Hypothalamus (tissue), 51 donors: ENCODE measurements around the gene PKLR.

Source experiments
- DNase-seq, 51 donors: peaks; one replicate each; lab custom pipeline; 2025; lab: John Stamatoyannopoulos, UW

Gene PKLR

DNA sequence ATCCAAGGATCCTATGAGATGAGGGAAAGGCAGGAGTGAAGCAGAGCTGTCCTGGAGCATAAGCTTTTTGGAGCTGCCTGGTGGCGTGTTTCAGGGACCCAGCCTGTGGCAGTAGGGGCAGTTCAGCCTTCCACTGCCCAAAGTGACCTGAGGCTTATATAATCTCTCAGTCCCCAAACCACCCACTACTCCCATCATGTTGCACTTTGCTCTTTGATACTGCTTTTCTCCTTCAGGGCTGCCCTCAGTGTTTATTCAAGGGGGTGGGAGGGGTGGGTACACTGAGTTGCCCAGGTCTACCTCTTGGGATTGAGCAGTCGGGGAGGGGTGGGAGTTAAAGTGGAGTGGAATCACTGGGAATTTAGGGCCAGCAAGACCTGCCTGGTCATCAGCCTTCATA is 14.7 kb downstream of the PKLR start:
- no peak for DNase-seq

DNA sequence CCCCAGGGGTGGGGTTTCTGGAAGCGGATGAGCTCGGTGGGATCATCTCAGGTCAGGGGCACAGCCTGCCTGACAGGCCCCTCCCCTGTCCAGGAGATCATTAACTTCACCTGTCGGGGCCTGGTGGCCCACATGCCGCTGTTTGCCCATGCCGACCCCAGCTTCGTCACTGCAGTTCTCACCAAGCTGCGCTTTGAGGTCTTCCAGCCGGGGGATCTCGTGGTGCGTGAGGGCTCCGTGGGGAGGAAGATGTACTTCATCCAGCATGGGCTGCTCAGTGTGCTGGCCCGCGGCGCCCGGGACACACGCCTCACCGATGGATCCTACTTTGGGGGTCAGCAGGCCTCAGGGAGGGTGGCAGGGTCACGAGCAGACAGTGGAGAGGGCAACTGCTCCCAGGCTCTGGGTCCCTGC is 15.6 kb downstream of the PKLR start:
- no peak for DNase-seq

DNA sequence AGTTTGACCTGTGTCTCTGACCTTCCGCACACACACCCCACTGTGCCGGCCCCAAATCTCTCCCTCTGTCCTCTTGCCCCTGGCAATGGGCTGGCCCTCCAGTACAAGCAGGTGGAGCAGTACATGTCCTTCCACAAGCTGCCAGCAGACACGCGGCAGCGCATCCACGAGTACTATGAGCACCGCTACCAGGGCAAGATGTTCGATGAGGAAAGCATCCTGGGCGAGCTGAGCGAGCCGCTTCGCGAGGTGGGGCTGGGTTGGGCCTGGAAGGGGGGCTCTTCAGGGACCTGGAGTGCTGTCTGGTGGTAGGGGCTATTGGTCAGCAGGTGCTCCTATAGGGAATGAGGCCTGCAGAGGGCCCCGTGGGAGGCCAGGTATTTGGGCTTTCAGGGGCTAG is 16.2 kb downstream of the PKLR start:
- DNase-seq = no peak

DNA sequence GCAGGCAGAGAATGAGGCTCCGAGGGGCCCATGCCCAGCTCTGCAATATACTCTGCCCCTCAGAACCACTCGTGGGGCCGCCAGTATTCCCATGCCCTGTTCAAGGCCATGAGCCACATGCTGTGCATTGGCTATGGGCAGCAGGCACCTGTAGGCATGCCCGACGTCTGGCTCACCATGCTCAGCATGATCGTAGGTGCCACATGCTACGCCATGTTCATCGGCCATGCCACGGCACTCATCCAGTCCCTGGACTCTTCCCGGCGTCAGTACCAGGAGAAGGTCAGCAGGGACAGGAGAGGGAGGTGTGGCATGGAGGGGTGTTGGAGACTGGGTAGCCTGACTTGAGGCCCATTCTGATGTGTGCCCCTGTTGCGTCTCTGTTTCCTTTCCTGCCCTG is 16.8 kb downstream of the PKLR start:
- DNase-seq = no peak

DNA sequence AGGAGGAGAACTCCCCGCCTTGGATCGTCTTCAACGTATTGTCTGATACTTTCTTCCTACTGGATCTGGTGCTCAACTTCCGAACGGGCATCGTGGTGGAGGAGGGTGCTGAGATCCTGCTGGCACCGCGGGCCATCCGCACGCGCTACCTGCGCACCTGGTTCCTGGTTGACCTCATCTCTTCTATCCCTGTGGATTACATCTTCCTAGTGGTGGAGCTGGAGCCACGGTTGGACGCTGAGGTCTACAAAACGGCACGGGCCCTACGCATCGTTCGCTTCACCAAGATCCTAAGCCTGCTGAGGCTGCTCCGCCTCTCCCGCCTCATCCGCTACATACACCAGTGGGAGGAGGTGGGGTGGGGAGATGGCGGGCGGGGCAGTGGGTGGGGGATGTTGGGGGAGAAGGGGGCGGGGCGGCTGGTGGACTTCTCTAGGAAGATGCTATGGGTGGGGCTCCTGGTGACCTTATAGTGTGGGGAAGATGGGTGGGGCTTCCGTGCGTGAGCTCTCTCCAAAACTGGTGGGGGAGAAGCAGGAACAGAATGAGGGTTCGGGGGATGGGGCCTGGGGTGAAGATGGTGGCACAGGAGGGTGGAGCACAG is 18.6 kb downstream of the PKLR start:
- DNase-seq = no peak

DNA sequence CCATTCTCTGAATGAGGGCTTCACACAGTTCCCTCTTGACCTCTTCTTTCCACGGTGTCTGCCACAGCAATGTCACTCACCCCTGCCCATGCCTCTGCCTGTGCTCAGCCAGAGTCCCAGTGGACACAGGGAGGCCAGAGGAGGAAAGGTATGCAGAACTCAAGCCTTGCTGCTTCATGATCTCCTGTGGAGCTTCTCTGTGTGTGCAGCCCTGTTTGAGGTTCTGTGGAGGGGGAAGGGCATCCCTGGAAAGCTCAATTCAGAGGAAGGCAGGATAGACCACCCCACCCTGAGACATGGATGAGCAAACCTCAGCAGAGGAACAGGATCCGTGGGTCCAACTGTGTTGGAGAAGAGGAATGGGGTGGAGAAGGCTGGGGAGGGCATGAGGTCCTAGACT is 22.0 kb downstream of the PKLR start:
- DNase-seq = peak in 2 of 51 donors; percentile 4 to 24

DNA sequence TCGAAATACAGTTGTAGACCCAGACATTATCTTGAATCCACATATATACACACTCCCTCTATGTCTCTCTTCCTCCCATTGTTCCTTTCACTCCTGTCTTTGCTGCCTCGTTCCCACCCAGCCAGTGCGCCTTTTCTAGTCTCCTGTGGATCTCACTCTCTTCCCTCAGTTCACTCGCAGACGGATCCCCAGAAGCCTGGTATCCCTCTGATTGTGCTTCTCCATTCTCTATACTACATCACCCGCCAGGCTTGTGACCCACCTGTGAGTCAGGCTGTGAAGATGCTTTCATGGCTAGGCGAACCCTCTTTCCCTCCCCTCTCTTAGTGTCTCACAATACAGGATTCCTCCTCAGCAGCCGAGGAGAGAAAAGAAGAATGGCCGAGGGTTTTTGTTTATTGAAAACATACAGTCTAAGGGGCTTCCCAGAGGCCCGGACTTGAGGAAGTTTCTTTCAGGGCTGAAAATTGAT is 22.5 kb downstream of the PKLR start:
- DNase-seq = peak in 2 of 51 donors; percentile 37 to 82

DNA sequence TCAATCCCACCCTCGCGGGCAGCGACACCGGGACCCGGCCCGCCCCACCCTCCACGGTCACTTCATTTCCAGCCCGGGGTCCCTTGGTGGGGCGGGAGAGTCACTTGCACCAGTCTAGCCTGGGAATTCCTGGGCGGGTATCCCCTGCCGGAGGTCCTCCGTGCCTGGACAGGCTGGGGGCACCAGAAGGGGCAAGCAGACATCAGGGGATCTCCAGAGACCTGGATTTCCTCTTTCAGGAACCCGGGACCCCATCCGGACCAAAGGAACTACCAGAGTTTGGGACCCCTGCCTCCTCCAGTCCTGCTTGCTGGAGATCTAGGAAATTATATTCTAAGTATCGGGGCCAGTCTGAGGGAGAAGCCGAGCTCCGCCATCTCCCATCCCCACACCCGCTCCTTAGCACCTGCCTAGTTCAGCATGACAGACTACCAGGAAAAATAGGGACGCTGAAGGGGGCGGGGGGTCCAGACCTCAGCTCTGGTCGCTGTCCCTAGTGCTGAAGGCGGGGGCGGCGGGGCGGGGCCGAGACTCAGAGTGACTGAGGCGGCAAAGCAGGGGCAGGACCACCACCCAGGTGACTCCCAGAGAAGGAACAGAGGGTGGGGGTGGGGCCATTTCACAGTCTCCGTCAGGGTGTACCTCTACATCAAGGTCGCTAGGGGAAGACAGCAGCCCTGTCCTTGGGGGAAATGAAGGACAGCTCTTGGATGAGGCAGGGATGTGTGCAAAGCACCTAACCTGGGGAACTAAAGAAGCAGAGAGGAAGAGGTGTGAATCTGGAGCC is 23.1 kb downstream of the PKLR start:
- DNase-seq = peak in 23 of 51 donors; percentile 12 to 82 (median 24)

DNA sequence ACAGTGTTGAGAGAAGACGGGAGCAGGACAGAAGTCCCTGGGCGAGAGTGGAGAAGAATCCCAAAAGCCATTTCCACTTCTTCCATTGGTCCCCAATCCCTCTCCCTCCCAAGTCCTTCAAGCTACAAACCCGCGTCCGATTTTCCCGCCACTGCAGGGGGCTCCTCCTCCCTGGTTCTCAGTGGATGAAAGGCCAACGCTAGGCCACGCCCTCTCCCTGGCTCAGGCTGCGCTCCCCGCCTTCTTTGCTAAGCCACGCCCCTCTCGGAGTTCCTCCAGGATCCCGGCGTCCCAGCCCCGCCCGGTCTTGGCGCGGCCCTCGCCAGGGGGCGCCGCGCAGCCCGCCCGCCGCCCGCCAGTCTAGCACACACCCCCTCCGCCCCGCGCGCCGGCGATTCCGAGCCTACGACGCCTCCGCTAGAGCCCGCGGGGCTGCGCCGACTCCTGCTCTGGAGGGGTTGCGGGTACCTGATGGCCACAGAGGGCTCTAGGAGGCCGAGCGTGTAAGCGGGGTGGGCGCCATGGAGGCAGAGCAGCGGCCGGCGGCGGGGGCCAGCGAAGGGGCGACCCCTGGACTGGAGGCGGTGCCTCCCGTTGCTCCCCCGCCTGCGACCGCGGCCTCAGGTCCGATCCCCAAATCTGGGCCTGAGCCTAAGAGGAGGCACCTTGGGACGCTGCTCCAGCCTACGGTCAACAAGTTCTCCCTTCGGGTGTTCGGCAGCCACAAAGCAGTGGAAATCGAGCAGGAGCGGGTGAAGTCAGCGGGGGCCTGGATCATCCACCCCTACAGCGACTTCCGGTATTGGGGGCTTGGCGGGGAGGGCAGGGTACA is 24.0 kb downstream of the PKLR start, which contains the start of gene HCN3:
Gene HCN3 (plus strand): TSS at position 394 of the 832 bp plus-strand sequence. CDS start 128 bp downstream, at position 522.
- DNase-seq = peak; percentile 59 to 99 (median 94)

DNA sequence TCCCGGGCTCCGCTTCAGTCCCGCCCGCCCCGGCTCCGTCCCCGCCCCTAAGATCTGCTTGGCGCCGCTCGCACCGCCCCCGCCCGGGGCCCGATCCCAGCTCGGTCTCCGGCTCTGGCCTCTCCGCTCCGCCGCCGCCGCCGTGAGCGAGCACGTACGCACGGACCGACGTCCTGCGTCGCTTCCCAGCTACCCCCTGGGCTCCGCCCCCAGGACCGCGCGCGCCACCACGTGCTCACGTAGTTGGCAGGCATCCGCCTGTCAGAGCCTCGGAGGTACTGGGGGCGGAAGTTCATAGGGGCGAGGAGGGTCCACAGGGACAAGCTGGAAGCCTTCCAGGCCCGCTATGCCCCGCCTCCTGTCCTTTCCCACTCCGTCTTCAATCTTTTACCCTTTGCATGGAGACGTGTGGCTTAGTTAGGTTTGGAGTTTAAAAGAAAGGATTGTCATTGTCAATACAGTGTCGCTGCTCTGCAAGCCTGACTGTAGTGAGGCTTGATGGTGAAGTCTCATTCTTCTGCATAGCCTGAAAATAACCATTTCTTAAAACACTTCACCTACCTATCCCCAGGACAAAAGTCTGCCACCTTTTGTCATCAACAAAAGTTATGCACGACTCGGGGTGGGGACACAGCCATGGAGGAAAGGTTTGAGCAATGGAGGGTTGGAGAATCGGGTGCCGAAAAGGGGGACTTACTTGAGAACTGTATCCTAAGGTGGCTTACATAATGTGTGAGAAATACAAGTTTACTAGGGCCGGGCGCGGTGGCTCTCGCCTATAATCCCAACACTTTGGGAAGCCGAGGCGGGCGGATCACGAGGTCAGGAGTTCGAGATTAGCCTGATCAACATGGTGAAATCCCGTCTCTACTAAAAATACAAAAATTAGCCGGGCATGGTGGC is 27.6 kb downstream of the PKLR start, which contains the start of gene CLK2:
Gene CLK2 (minus strand): TSS at position 162 of the 903 bp plus-strand sequence. CDS start 2,527 bp downstream, outside the sequence.
- peak; percentile 39 to 94 (median 88) for DNase-seq

DNA sequence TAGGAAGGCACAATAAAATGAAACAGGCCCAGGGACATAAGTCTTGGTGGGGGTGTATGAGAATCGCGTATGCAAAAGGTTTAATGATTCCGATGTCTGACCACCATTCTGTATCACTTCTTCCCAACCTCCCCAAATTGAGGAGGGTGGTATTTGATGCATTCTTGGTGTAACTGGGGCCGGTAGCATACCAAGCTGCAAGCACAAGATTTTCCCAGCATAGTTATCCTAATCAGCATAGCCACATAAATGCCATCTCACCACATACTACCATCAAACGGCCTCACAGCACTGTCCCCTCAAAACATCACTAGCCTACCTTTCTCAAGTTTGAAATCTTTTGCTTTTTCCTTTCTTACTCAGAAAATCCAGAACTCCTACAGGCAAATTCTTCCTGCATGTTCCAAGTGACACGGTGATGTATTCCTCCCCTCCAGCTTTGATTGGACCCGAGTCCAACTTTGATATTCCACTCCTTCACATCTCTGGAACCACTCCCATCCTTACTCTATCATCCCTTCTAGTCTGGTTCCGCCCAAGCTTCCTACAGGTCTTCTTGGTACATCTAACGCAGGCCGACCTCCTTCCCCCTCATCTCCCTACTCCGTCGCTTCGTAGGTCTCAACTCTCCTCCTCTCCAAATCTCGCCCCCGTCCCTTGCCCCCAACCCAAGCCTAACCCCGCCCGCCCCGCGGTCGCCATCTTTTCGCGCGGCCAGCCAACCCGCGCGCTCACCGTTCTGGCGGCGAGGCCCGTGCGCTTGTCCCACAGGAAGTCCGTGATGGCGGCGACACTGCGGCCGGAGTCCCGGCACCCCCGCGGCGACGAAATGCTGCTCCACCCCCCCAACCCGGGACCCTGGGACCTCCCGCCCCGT is 28.5 kb downstream of the PKLR start:
- DNase-seq = peak in 7 of 51 donors; percentile 49 to 80 (median 65)

DNA sequence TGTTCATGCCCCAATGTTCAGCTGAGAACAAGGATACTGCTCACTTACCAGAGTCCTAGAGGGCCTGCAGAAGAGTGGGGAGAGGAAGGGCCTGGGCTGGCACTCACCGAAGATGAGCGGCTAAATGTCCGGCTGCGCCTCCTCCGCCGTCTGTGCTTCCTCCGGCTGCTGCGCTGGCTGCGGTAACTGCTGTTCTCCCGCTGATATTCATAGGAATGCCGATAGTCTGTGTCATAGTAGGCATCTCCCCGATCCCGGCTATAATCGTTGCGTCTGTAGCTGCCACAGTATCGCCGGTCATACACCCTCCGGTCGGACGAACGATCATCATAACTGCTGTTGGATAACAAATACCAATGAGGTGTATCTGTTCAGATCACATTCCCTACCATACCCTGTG is 31.9 kb downstream of the PKLR start:
- no peak for DNase-seq

DNA sequence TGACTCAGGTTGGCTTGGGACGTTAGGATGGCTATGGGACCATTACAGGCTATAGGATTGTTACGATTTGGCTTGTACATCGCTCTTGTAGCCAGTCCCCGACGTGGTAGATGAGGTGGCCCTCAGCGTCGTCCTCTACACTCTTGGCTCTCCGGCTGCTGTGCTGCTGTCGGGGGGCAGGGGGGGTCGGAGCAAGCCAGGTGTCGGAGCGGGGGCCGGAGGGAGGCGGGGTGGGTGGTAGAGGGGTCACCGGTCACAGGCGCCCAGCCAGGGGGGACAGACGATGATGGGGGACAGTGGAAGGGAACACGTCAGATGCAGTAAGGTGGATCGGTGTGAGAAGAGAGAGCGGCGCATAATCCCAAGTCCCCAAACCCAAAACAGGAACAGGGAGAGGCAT is 32.6 kb downstream of the PKLR start:
- no peak for DNase-seq

DNA sequence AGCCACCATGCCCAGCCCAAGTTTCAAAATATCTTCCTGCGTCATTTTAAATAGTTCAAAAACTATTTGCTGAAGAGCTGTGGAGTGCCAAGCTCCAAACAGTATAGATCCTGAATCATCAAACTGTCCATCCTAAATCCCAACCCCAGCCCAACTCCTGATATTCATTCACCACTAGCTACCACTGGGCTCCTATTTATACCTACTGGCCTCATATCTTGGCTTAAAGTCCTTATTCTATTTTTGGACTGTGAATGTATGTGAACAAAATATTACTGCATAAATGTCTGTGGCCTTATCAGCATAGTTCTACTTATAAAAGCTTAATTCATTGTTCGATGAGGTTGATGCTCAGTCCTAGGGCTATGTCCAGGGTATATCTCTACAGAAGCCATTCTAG is 33.9 kb downstream of the PKLR start:
- no peak for DNase-seq

DNA sequence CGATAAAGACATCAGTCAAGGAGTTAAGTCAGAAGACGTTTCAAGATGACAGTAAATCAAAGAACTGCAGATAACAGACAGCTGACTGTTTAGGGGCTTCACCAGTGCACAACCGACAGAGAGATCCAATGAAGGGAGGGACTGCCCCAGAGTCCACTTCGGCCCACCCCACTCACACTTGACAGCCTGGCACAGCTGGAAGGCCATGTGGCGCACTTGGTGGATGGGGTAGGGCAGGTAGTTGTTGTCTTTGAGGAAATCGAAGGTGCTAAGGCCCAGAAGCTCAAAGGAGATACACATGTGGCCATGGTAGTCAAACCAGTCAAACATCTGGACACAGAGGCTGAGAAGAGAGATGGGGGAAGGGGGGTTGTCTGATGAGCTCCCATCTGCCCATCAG is 34.7 kb downstream of the PKLR start:
- no peak for DNase-seq

DNA sequence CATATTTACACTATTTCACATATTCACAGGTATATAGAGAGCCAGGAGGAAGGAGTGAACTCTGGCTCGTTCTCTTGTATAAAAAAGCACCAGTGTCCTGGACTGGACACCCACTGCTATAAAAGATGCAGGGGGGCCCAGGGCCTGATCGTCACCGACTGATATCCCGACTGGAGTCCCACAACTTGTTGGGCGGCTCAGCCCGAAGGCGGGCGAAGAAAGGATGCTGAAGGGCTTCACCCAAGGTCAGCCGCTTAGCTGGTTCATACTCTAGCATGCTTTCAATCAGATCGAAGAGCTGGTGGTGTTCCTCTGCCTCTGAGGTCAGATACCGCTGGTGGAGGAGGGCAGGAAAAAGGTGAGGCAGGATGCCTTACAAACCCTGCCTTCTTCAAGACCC is 38.2 kb downstream of the PKLR start:
- no peak for DNase-seq

DNA sequence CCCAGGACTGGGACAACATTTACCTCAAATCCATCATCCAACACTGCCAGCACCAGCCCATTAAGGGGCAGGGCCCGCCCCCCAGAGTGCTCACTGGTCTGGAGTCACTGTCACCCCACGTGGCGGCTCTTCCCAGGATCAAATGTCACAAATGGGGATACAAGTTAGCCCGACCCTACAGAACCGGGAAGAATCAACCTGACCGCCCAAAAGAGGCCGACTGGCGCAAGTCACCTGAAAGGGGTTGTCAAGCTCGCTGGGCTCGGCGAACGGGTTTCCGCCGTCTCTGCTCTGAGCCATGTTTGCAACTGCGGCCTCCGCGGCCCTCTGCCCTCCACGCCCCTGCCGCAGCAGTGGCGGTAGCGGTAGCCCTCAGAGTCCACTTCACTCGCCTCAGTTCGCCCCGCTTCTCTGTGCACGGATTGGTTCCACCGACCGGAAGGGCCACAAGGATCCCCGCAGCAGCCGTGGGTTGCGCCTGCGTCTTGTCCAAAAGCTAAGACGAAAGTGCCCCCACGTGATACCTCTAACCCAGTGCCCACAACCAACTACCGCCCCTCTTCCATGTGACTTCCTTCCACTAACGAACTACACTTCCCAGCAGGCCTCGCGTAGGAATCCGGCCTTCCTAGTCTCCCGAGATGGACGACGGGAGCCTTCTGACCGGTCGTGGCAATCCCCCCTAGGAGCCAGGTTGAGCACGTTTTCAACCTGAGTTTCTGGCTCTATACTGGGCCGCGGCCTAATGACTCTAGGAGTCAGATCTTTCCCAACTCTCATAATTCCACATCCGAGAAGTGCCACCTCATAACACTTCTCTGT is 39.2 kb downstream of the PKLR start, which contains the start of gene SCAMP3:
Gene SCAMP3 (minus strand): TSS at position 509 of the 822 bp plus-strand sequence. CDS start 209 bp downstream, at position 300.
- peak; percentile 51 to 98 (median 95) for DNase-seq

DNA sequence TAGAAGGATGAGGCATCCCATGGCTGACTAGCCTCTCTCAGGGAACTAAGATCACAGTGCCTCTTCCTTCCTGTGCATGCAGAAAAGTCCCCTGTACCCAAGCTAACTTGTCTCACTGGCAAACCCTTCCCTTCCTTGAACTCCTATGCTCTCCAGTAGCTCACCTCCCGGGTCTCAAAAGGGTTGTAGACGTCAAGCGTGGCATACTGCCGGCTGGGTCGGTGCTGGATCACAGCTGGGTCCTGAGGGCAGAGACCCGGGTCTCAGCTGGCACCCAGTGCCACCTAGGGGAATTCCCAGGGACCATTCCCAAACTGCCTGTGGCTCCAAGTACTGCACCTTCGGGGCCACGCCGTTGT is 39.8 kb downstream of the PKLR start:
- no peak for DNase-seq
